Amniotic stem cell (primary cell): ENCODE data around the gene YWHAG.
"Not testable (repeated sequence)": the region's sequence is repeated elsewhere in the genome, so short reads cannot be mapped to it uniquely, and the experiment has no call there.

Source experiments
- DNase-seq: peaks from one replicate; lab custom pipeline; 2025; lab: John Stamatoyannopoulos, UW

YWHAG gene

GRCh38 chr7:76377186-76377918, 18.6 kb upstream of the YWHAG start:
- no peak for DNase-seq

GRCh38 chr7:76375251-76375650, 16.5 kb upstream of the YWHAG start:
- no peak for DNase-seq

- peak; percentile 30 for DNase-seq
Measured at GRCh38 chr7:76372984-76373833, 14.4 kb upstream of the YWHAG start.

GRCh38 chr7:76371396-76371795, 12.6 kb upstream of the YWHAG start:
- DNase-seq: no peak

GRCh38 chr7:76369018-76369417, 10.2 kb upstream of the YWHAG start:
- no peak for DNase-seq

- DNase-seq: no peak
Measured at GRCh38 chr7:76368190-76368589, 9.4 kb upstream of the YWHAG start.

- no peak for DNase-seq
Measured at GRCh38 chr7:76364198-76364584, 5.4 kb upstream of the YWHAG start.

GRCh38 chr7:76363754-76364153, 5.0 kb upstream of the YWHAG start:
- not testable (repeated sequence) for DNase-seq

- no peak for DNase-seq
Measured at GRCh38 chr7:76359978-76360638, 1.3 kb upstream of the YWHAG start.

- DNase-seq: peak; percentile 93
Measured at GRCh38 chr7:76359111-76359977, 553 bp upstream of the YWHAG start.

GRCh38 chr7:76358011-76358480, 745 bp downstream of the YWHAG start:
- no peak for DNase-seq

GRCh38 chr7:76357475-76358010, 1.2 kb downstream of the YWHAG start:
- DNase-seq: no peak

- no peak for DNase-seq
Measured at GRCh38 chr7:76356823-76357222, 2.0 kb downstream of the YWHAG start.

- DNase-seq: no peak
Measured at GRCh38 chr7:76356115-76356514, 2.7 kb downstream of the YWHAG start.

- DNase-seq: no peak
Measured at GRCh38 chr7:76354981-76355730, 3.6 kb downstream of the YWHAG start.

- no peak for DNase-seq
Measured at GRCh38 chr7:76354516-76354915, 4.3 kb downstream of the YWHAG start.

- no peak for DNase-seq
Measured at GRCh38 chr7:76353744-76354143, 5.0 kb downstream of the YWHAG start.

GRCh38 chr7:76352193-76352592, 6.6 kb downstream of the YWHAG start:
- no peak for DNase-seq

- DNase-seq: no peak
Measured at GRCh38 chr7:76351372-76351771, 7.4 kb downstream of the YWHAG start.

- no peak for DNase-seq
Measured at GRCh38 chr7:76349313-76349885, 9.4 kb downstream of the YWHAG start.
